Cardiac septum (tissue), 1 donor: ENCODE measurements around the gene CTSV. TPM values are rescaled to one million over a fixed set of nuclear protein-coding genes. Genes with fewer than 3 reads are reported as not detected.
"Not testable (repeated sequence)": the region's sequence is repeated elsewhere in the genome, so short reads cannot be mapped to it uniquely, and the experiment has no call there.

Experiments used
- DNase-seq: peaks from one replicate; pipeline ENCODE4 v3.0.0-alpha.2; 2020; ENCODE audit warnings: low spot score
- intact Hi-C: fragments of 100-400 bp; cut with DNase I; formaldehyde crosslinking; loops from one replicate; pipeline ENCODE4 v1.14.0; 2022
- long read RNA-seq: library from polyadenylated mRNA; unstranded; transcript quantifications from one replicate; pipeline ENCODE4 v2.0.0, GENCODE V29; 2021
- total RNA-seq: library from RNA; stranded (reverse); fragmentation: NEBNext Ultra II Directional; extraction: Animal tissue kit (Norgen Biotek cat#: 25700); gene quantifications from one replicate; pipeline ENCODE4 v1.2.1, GENCODE V29; 2021
- donor health status: DM: no; HTN: no; CAD: no.

CTSV gene
- total RNA-seq, result not detected
- long read RNA-seq, result 0 reads

DNA sequence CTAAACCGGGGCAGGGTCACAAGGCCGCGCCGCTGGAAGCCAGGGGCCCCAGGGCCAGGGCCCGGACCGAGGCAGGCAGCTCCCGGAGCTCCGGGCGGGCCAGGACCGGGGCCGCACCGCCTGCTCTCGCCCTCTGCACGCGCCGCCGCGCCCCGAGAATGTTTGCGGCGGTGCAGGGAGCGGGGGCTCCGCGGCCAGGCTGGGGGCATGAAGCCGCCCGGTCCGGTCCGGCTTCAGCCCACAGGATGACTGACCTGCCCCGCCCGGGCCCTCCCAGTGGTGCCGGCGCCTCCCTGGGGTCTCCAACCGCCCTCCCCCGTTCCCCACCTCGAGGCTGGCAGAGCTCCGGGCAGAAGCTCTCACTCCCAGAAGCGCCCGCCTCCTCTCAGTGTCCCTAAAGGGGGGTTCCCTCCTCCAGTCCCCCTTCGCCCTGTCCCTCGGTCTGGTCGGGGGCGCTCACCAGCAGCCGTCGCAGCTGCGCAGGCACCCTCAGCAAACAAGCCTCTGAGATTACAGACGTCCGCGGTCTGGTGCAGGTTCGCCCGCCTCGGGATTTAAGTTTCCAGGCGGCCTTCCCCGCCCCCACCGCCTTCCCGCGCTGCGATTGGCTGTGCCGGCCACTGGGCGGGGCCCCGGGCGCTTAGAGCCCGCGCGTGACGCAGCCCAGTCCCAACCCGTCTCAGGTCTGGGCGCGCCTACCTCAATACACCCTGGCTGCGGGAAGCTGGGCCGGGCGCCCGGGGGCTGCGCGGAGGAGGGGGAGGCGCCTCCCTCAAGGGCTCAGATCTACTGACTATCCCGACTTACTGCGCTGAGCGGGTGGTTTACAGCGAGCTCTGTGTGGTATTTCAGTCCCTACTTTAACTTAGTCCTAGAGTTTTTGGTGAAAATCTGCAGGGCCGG is at the start of gene CTSV:
Gene CTSV (minus strand): TSS at position 532 of the 903 bp plus-strand sequence. CDS start 1,099 bp downstream, outside the sequence.
- DNase-seq, result peak; percentile 91
- intact Hi-C loops, result no loop called here

DNA sequence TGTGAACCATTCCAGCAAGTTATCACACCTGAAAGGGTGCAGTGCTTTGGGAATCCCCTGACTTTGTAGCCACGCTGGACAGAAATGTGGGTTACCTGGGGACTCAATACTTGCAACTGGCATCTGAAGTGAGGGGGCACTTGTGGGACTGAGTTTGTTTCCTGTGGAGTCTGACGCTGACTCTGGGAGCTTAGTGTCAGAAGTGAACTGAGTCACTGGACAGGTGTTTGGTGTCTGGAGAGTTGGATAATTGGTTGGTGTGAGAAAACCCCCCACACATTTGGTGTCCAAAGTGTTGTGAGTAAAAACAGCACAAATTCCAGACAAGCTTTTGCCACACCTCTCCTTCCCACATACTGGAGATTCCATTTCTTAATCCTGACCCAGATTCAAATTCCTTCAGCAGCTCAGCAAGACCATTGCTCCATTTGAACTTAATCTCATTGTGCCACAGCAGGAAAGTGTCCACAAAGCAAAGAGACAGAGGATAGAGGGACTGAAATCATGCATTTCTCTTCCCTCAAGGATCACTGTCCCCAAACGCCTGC is 48.8 kb upstream of the CTSV start:
- intact Hi-C loops, DNase-seq: not testable (repeated sequence)

DNA sequence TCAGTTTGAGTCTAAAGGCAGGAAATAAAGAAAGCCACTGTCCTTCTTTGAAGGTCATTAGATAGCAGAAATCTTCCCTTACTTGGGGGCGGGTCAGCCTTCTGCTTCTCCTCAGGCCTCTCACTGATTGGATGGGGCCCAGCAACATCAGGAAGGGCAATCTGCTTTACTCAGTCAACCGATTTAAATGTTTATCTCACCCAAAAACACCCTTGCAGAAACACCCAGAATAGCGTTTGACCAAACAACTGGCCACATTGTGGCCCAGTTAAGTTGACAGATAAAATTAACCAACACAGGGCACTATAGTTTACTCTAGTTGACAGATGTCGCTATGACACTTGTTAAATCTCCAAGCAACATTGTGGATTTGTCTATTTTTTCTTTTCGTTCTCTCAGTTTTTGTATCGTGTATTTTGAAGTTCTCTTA is 45.6 kb upstream of the CTSV start:
- intact Hi-C loops, result not testable (repeated sequence)

DNA sequence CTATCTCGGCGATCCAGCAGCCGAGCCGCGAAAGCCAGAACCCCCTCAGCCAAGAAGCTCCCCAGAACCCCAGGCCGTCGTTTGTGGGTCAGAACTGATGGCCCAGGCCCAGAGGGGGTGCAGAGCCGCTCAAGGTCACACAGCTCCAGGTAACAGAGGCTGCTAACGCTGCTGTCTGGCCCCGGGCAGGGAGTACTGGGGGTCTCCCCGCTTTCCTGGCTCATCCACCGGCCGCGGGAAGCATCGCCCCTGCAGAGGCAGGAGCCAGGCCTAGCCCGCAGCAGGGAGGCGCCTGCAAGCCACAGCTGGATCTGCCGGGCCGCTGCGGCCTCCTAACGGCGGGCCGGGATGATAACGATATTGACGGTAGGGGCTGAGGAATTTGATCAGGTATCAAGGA is 39.4 kb upstream of the CTSV start:
- intact Hi-C loops, result no loop called here

More for the DNA sequence above, 45.6 kb upstream of the CTSV start:
- DNase-seq, result not testable (repeated sequence)

DNA sequence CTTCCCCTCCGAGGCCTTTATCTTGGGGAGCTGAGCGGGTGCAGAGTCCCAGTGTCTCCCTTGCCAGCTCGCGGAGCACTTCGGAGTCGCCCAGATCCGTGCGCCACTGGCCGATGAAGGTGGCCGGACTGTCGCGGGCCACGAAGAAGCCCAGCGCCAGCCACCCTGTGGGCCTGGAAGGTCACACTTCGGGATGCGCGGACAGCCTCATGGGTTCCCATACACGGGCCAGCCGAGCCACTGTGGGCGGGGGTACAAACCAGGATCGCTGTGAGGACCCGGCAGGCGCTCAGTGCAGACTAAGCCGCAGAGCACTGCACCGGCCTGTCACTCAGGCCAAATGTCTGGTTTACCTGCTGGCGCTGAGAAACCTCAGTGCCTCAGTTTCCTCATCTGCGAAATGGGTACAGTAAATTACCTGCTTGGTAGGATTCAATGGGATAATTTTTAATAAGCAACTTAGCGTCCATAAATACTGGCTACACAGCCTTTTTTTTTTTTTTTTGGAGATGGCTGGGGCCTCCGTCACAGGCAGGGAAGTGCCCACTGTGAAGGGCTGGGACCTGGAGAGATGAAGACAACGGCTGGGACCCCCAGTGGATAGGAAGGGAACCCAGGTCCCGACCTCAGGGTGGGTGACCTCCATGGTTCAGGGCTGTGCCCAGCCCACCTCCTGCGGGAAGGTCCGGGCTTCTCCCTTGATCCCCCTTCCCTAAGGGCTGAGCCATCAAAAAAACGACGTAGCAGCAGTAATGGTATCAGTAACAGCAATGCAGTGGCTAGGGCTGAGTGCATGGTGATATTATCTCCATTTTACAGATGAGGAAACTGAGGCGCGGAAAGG is 38.7 kb upstream of the CTSV start:
- no peak for DNase-seq
- intact Hi-C loops, result no loop called here

More for the DNA sequence above, 39.4 kb upstream of the CTSV start:
- no peak for DNase-seq

DNA sequence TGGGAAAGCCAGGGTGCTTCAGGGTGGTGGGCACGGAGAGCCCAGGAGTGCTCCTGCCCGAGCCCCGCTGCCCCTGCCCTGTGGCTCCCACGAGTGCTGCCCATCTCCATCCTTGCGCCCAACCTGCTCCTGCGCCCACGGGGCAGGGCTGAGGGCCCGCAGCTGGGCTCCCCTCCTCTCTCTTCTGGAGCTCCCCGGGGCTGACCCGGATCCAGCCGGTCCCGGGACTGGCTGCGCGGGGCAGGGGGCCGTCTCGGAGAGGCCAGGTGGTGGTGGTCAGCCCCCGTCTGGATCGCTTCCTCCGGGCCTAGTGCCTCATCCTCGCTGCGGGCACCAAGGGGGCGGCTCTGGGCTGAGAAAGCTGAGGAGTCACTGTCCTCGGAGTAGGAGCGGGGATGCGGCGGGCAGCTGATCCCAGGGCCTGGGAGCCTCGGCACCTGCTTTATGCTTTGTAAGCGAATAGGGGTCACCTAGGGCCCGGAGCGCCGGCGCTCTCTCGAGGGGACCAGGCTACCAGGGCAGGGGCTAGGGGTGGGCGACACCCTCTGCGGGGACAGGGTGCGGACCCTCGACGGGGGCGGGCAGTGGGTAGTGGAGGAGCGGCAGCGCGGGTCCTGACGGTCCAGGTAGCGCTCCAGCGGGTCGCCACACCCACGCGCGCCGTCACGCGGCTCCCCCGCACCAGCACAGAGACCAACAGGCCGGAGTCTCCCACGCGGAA is 37.9 kb upstream of the CTSV start:
- intact Hi-C loops, DNase-seq: not testable (repeated sequence)

DNA sequence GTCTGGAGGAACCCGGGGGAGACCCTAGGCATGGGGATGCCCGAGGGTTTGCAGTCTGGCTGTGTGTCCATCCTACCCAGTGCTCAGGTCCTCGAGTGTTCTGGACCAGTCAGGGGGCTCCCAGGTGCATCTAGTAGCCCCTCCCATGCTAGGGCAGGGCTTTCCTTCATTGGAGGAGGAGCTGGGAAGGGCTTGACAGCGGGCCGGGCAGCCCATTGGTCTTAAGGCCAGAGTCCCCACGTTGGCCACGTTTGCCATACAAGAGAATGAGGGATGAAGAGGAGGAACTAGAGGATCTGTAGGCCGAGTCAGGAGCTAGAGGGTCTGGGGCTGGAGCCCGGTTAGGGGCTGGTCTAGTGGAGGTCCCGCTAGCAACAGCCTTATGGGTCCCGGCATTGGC is 37.3 kb upstream of the CTSV start:
- DNase-seq, result no peak
- intact Hi-C loops, result no loop called here

DNA sequence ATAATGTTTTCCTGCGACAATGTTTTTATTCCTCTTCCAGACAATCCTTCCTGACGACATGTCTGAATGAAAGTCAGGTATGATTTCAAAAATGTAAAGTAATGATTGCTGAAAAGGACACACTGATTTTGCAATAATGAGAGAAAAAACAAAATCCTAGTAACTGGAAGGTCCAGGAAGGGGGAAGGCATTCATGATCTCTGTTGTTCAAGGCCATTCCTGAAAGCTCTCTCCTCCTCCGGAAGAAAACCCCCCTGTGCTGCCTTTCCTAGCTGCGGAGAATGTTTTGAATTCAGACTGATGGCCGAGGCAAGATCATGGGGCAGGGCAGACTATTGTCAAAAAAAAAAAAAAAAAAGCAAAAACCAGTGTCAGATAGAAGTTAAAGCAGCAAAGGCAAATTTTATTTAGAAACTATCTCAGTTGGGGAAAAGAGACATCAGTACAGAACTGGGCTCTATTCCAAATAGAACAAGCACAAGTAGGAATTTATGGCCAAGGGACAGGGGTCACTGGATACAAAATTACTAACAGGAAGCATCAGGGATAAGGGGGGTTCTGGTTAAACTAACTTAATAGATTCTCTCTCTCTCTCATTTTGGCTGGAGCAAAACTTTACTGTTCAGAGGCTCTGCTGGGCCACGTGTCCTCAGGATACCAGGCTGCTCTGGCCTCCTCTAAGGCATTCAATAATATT is 36.5 kb upstream of the CTSV start:
- no peak for DNase-seq
- intact Hi-C loops, result no loop called here

DNA sequence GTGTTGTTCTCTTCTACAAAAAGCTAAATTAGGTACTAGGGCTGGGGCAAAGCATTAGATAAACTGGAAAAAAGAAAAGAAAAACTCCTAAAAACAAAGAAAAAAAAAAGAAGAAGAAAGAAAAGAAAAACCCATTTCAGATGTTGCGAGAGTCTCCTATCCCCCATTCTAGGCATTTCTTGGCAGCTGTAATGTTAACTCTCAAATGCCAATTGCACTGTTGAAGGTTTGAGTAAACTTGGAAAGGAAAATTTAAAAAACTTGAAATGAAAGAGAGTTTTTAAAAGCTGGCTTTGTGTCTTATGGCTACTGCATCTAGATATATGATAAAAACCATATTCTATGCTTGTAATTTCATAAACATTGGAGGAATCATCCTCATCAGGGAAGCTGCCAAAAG is 34.6 kb upstream of the CTSV start:
- DNase-seq, result no peak
- intact Hi-C loops, result no loop called here

DNA sequence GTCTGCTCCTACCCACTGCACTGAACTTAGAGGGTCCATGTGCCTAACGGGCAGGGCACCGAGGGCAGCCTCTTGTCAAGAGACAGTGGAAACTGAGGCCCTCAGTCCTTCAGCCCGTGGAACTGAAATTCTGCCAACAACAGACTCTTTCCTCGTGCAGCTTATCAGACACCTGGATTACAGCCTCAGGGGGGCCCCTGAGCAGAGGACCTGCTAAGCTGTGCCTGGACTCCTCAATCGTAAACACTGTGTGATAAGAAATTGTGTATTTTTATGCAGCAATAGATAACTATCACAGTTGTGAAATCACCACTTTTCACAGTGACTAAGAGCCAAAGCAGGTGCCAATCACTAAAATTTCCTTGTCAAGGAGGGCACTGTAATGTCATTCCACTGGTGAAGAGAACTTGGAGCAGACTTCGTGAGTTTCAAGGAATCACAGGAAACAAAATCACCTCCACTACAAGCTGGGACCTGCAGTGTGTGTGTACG is 33.4 kb upstream of the CTSV start:
- intact Hi-C loops, result no loop called here

DNA sequence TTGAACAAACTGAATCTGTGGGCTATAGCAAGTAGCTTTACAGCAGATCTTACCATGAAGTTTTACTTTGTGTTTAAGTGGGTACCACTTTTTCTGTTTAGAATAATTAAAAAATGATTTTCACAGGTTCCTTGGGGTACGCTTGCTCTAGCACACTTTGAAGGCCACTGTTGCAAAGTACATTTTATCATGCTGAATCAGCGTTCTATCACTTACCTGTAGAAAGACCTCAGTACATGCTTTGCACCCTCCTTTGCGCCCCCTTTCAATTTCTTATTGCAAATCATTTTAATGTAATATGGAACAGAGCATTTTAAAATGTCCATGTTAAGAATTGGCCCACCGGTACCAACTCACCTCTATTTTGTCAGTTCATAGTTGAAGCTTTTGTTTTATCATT is 31.4 kb upstream of the CTSV start:
- intact Hi-C loops, DNase-seq: not testable (repeated sequence)

More for the DNA sequence above, 33.4 kb upstream of the CTSV start:
- DNase-seq, result no peak

DNA sequence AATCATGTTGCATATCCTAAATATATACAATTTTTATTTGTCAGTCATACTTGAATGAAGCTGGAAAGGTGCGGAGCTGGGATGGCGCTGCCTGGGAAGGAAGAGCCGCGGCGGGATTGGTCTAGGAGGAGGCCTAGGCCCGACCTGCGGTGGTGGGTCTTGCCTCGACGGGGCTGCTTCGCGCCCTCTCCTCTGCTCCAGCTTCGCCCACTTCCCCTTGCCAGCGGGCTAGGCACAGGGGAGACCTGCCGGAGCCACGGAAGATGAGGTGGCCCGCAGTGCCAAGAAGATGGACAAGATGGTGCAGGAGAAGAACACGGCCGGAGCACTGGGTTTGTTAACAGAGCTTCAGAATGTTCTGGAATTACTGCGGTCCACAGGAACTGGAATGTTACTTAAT is 28.5 kb upstream of the CTSV start:
- DNase-seq, result no peak
- intact Hi-C loops, result no loop called here

DNA sequence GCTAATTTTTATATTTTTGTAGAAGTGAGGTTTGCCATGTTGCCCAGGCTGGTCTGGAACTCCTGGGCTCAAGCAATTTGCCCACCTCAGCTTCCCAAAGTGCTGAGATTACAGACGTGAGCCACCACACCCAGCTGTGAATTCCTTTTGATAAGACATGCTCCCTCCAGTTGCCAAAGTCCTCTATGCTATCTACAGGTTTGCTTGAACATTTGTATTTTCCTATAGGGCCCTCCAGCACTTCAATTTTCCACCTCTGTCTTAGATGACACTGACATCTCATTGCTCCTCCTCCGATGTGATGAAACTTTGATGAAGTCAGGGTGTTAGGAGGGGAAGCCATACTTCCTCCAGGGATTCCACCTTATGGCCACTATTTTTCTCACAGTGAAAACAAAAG is 25.2 kb upstream of the CTSV start:
- intact Hi-C loops, result no loop called here
- no peak for DNase-seq

DNA sequence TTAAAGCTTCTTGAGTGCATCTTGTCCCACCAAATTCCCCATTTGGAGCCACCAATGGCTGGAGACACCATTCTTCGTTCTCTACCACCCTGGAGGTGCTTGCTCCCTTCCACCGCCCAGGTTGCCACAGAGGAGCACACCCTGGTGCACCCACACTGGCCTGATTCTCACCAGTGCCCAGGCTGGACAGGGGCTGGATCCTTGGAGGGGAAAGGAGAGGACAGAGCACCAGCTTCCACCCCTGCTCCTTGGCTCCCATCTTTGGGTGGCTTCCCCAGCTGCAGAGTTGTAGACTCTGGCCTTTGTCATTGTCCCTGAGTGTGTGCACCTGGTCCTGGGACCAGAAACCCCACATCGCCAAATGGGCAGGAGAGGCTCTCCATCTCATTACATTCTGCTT is 21.9 kb upstream of the CTSV start:
- intact Hi-C loops, result no loop called here
- no peak for DNase-seq

DNA sequence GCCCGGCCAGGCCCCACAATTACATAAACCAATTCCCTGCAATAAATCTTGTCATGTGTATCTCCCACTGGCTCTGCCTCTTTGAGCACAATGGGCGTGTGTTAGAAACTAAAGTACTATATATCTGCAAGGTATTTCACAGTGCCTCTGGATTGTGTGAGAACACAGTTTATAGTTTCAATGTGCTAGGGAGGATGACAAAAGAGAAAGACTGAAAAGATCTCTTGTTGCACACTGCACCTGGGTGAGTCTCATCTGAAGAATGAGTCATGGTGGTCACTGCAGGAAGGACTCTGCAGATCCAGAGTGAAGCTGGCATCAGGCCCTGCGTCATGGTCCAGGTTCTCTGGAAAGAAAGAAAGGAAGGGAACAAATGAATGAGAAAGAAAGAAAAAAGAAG is 20.7 kb upstream of the CTSV start:
- intact Hi-C loops, result no loop called here
- DNase-seq, result no peak

DNA sequence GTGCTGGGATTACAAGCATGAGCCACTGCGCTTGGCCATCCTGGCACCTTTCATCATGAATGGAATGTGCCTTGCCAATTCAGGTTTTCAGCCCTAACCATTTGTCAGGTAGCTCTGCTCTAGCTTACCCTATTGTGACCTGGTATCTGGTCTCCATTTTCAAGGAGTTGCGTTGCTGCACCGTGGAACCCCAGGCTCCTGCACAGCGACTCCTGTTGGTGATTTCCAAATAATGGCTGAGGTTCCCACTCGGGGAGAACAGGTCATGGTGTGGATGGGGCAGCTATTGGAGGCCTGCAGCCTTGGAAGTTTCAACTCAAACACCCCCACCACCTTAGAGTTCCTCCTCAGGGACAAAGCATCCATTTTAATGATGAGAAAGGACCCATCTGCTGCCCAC is 18.7 kb upstream of the CTSV start:
- DNase-seq, result no peak
- intact Hi-C loops, result no loop called here

DNA sequence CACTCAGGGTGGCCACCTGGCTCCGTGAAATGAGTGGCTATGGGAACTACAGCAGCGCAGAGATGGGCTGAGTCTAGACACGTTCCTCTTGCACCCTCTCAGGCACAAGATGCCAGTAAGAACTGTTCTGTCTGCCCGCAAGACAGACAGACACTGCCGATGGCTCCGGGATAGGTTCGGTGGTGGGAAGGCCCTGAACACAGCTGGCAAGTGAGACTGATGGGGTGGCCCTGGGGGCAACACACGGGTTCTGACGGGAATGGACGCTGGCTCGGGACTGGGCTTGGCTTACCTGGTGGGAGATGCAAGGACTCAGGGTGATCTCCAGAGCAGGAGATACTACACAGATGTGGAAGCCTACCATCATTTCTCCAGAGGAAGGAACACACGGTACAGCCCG is 16.9 kb upstream of the CTSV start:
- intact Hi-C loops, result not testable (repeated sequence)

DNA sequence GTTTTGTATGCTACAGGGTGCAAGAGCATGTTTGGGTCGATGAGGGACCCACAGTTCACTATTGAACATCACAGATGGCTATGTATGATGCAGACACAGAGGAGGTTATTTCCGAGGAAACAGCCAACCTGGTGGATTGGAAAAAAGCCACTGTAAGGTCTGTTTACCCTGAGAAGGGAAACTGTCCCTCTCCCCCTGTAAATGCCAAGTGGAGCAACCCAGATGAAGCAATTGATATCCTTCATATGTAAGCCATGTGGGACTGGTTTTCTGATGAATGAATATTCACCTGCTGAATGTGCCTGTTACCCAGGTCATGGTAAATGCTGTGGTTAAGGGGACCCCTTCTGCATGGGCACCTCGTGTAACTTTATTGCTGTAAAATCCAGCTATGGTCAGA is 14.8 kb upstream of the CTSV start:
- no peak for DNase-seq
- intact Hi-C loops, result no loop called here

More for the DNA sequence above, 16.9 kb upstream of the CTSV start:
- DNase-seq, result not testable (repeated sequence)

DNA sequence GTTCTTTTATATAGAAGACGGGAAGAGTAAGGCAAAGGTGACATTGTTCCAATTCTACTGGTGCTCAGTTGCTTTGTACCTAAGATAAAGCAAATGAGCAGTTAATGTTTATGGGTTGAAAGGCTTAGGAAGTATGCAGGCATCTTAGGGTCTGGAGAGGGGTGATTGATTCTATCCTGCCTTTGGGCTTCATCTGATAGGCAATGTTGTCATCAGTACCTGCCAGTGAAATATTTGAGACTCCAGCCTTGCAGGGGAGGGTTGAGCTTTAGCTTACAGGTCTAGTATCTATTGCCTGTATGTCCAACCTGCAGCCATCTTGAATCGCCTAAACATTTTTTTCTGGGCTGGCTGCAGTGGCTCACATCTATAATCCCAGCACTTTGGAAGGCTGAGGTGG is 13.8 kb upstream of the CTSV start:
- intact Hi-C loops, result no loop called here
- no peak for DNase-seq
